NCI-H2196 treated with DMSO at 0.1 percent for 48 hours (cell line): ENCODE measurements around the gene PBX1.
"Not testable (repeated sequence)": the region's sequence is repeated elsewhere in the genome, so short reads cannot be mapped to it uniquely, and the experiment has no call there.

Source experiments
- DNase-seq: peaks from one replicate; lab custom pipeline; 2025; ENCODE audit not compliant: unreplicated experiment; lab: John Stamatoyannopoulos, UW

PBX1 gene

DNA sequence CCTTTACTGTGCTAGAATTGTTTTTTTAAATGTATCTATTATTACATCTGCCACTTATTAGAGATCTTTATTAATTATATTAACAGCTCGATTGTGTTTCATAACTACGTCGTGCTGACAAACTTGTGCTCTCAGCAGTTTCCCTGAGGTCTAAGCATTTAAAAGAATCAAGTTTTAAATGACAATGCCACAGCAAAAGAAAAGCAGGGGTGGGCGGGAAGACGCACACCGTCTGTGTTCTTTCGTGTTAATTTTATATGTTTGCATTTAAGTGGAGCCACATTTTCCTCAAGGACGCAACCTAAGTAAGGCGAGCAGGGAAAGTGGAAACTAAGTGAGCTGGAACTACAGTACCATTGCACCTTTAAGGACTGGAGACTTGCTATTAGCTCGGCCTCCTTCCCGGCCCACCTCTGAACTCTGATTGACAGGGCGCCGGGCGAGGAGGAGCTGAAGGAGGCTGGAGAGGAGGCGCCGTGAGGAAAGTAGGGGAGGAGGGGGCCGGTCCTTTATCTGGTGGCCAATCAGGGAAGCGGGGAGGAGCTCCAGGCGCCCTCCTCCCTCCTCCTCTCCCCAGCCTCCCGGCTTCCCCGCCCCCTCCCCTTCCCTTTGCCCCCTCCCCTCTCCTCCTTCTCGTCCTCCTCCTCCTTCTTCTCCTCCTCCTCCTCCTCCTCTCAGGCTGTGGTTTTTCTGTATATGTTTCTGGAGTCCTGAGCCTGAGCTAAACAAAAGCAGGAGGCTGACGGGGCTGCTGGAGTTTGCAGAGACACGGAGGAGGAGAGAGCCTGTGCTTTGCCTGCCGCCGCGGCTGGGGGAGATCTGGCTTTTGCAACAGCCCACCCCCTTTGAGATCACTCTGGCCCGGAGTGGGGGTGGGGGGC is at the start of gene PBX1:
PBX1 (plus strand) TSS at position 724 of the 881 bp plus-strand sequence.
- DNase-seq, result peak; percentile 97

DNA sequence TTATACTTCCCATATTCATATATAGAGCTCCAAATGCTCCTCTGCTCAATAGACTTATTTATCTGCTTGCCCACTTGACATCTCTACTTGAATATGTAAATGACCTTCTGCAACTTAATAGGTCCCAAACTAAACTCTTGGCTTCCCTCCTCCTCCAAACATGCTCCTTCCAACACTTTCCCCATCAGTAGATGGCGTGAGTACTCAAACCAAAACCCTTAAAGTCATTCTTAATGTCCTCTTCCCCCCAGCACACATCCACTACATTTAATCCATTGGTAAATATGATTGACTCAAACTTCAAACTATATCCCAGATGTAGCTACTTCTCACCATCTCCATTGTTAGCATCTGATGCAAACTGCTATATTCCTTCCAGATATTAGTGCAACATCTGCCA is 48.5 kb upstream of the PBX1 start:
- DNase-seq, result no peak

DNA sequence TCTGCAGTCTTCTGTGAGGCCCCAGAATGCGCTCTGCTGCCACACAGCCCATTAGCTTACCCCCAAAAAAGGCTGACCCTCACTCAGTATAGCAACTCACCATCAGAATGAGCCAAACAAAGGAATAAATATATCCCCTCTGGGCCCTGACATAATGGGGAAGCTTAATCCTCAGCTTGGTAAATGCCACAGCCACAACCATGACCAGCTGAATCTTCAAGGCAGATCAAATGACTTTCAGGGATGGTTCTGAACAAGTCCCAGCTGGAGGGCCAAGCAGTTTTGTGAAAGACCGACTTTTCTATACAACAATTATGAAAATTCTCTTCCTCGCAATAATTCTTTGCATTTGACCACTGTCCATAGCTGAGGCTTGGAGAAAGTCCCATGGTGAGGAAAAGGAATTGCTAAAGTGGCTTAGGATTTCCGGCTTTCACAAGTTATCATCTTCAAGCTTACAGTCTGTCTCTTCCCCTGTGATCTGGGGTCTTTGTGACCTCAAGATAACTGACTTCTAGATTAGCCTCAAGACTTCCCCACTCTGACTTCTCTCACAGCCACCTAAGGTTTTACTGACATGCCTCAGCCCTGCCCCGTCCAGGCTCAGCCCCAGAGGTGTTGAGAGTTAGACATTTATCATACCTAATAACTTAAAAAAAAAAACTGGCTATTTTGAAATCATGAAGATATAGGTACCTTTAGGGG is 47.8 kb upstream of the PBX1 start:
- no peak for DNase-seq

GRCh38 chr1:164515231-164515630 is 43.8 kb upstream of the PBX1 start:
- no peak for DNase-seq

- no peak for DNase-seq
Measured at GRCh38 chr1:164515711-164516331, 43.2 kb upstream of the PBX1 start.

GRCh38 chr1:164516591-164516990 is 42.4 kb upstream of the PBX1 start:
- no peak for DNase-seq

DNA sequence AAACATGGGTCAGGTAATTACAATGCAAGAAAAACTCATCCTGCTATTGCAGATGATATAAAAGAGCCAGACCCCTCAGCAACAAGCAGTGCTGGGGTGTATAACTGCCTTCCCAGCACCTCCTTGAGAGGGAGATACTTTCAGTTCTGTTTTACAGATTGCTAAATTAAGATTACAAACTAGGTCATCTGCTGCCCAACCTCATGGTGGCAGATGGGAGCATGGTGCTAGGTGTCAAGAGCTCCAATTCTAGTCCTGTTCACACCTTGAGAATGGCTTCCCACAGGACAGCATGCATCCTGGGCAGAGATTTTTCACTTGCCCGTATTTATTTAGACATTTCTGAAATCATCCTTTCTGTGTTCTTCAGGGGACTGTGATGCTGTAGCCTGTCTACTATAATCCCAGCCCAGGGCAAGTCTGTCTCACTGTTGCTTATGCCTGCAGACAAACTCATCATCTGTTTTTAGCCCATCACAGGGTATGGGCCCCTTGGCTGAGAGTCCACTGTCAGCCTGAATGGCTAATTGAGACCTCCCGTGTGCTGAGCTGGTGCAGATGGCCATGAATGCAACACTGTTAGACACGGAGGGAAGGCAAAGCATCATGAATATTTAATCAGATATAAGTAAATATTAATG is 40.2 kb upstream of the PBX1 start:
- DNase-seq, result no peak

DNA sequence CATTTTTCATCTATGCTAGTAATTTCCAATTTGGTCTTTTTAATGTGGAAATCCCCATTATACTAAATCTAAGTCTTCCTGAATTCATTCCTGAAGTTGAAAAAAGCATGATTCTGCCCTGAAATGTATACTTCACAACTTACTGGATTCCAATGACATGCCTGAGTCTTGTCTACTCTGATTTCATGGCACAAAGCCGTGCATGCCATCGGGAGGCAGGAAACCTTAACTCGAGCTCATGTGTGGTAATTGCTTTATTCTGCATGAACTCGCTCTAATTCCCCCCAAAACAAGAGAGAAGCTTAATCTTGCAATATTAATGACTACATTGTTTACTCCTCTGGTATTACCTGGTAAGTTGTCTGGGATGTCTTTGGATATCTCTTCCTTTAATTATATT is 39.6 kb upstream of the PBX1 start:
- DNase-seq, result no peak

DNA sequence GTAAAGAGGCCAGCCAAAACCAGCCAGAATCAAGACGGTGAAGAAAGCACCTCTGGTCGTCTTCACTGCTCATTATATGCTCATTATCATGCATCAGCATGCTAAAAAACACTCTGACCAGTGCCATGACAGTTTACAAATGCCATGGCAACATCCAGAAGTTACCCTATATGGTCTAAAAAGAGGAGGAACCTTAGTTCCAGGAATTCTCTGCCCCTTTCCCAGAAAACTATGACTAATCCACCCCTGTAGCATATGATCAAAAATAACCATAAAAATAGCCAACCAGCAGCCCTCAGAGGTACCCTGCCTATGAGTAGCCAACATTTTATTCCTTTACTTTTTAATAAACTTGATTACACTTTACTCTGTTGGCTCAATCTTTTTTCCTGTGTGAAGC is 34.2 kb upstream of the PBX1 start:
- DNase-seq, result no peak

GRCh38 chr1:164534863-164535610 is 23.9 kb upstream of the PBX1 start:
- DNase-seq, result no peak

GRCh38 chr1:164552463-164552988 is 6.5 kb upstream of the PBX1 start:
- not testable (repeated sequence) for DNase-seq

DNA sequence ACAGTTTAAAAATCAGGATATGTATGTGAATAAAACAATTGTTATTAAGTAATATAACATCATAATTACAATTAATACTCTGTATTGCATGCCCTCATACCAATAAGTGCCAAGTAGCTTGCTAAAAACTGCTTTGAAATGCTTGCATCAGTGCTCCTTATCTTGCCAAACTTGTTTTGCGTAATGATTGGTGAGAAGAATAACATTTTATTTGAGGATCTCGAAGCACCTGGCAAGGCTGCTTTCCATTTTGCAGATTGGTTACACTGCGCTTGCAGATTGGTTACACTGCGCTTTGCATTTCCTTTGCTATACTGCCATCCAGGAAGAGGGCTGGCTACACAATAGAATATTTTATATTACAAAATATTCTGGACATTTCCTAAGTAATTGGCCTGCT is 1.7 kb upstream of the PBX1 start:
- DNase-seq, result peak; percentile 37

- no peak for DNase-seq
Measured at GRCh38 chr1:164559342-164560051, 513 bp downstream of the PBX1 start.

DNA sequence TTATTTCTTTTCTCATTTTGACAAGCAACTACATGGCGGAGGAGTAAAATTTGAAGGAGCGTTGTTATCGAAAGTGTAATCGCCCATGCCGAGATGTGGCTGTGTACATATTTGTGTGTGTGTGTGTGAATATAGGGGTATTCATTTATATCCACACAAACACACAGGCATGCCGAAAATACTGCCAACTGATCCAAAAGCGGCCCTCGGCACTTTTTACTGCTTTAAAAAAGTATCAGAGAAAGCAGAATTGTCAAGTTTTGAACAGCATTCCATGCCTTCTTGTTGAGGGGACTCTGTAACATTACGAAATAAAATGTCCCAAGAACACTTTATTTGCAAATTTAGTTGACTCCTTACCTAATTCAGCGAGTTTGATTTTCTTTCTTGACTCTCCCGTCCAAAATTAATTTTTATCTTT is 1.1 kb downstream of the PBX1 start:
- DNase-seq, result no peak

DNA sequence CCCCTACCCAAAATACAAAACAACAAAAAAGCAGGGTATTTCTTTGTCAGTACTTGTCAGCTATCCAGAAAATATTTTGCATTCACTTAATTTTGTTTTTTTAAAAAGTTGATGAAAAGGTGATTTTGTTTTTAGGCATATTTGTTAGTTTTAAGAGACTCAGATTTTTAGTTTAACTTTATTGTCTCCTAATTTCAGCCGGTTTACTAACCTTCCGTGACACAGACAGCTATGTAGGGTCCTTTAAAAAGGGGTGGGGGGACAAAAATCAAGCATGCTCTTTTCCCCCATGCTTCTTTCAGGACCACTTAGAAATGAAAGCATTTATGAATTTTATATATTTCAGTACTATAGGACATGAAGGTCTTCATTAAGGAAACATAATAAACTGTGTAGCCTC is 1.6 kb downstream of the PBX1 start:
- DNase-seq, result no peak

DNA sequence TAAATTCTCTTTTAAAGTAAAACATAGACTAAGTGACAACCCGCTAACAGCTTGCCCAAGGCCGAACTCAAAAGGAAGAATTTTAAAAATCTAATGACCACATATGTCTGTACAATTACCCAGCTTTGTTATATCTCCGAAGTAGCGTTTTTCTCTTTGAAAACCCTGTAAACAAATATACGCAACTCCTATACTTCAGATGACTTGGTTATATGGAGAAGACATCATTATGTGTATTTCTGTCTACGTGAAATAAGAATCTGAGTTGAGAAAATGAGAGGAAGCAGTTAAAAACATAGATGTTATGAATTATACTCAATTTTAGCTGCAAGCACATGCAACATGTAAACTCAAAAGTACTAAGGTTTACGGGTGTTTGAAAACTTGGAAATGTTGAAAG is 2.0 kb downstream of the PBX1 start:
- no peak for DNase-seq

- no peak for DNase-seq
Measured at GRCh38 chr1:164561472-164561871, 2.5 kb downstream of the PBX1 start.

GRCh38 chr1:164562061-164562460 is 3.1 kb downstream of the PBX1 start:
- DNase-seq, result no peak

DNA sequence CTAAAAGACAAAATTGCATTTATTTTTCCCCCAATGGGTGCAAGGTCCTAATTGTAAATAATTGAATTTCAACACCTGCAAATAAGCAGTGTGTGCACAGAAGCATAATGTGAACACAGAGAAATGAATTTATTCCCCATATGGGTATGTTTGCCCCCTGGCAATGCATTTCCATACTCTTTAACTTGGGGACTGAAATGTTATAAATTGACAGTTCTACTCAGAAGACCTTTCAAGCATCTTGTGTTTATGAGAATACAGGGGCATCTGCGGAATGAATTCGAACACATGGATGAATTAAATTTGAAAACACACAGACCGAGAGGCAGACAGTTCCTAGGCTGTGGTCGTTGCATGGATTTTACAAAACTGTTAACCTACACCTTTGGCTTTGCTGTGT is 3.5 kb downstream of the PBX1 start:
- DNase-seq, result no peak
